K562 (cell line): ENCODE measurements around the gene PDLIM5. TPM values are rescaled to one million over a fixed set of nuclear protein-coding genes. Genes with fewer than 3 reads are reported as not detected.

Source experiments
- ATAC-seq: fragments of 200-7000 bp; cut with Tn5 transposase; 3 replicates; pipeline ENCODE4 v1.9.1; 2020; ENCODE audit warnings: moderate library complexity
- BruUV-seq: library from RNA; stranded (reverse); fragments of 400-500 nt; replicated peaks from 2 replicates; lab custom pipeline; 2021; lab: Mats Ljungman, UMichigan
- CTCF ChIA-PET: fragments of 300-600 bp; formaldehyde crosslinking; extraction: SDS; loops from one replicate; lab custom pipeline; 2021; ENCODE audit warnings: low intra/inter-chr PET ratio; lab: Yijun Ruan, JAX
- POLR2A ChIA-PET: fragments of 300-600, 350-650 bp; sonication (Branson Sonifier 250); formaldehyde crosslinking; extraction: SDS; loops from one replicate; lab custom pipeline; 2021; ENCODE audit warnings: antibody characterized with exemption, inconsistent platforms; lab: Yijun Ruan, JAX
- DNase-seq, 4 experiments: peaks; one replicate each; pipeline versions ENCODE4 v3.0.0 to v3.0.0-alpha.2; 2011 to 2018; ENCODE audit warnings: low spot score in 3 of 4, mixed read lengths in 3 of 4; ENCODE audit errors: extremely low read depth in 1 of 4
- FAIRE-seq: peaks from 2 replicates; lab custom pipeline; 2011; peaks lifted over from hg19 to GRCh38; lab: Jason Lieb, UNC
- H2AFZ ChIP-seq: 2 replicates; pipeline ENCODE4 v1.6.0; 2011; ENCODE audit warnings: low read depth, low read length, control low read depth, inconsistent platforms
- H3K27ac ChIP-seq: fragments of 200-600 bp; 3 replicates; pipeline ENCODE4 v1.8.0; 2011; ENCODE audit warnings: low read depth, mild to moderate bottlenecking, control low read depth, inconsistent platforms, low read length, moderate library complexity, mixed read lengths; ENCODE audit errors: extremely low read depth
- H3K27me3 ChIP-seq, 2 experiments: fragments of 300-600 bp in 1 of 2; 2 replicates in 1 of 2; 3 replicates in 1 of 2; pipeline versions ENCODE4 v1.6.0 to v1.8.0; 2011; ENCODE audit warnings: inconsistent platforms in 2 of 2, low read length in 2 of 2, mild to moderate bottlenecking in 1 of 2, mixed read lengths in 1 of 2, moderate library complexity in 1 of 2; ENCODE audit not compliant: control insufficient read depth in 2 of 2, insufficient read depth in 2 of 2
- H3K36me3 ChIP-seq: fragments of 300-600 bp; 3 replicates; pipeline ENCODE4 v1.8.0; 2011; ENCODE audit warnings: mild to moderate bottlenecking, low read length, inconsistent platforms; ENCODE audit not compliant: control insufficient read depth, insufficient read depth
- H3K4me1 ChIP-seq, 2 experiments: fragments of 200-600 bp in 1 of 2; replicated peaks in 1 of 2; 2 replicates in 1 of 2; 3 replicates in 1 of 2; pipeline versions ENCODE4 v1.5.1 to v1.8.0; 2011; ENCODE audit warnings: inconsistent platforms in 2 of 2, low read length in 2 of 2, mild to moderate bottlenecking in 1 of 2, mixed read lengths in 1 of 2, moderate library complexity in 1 of 2; ENCODE audit not compliant: control insufficient read depth in 2 of 2, insufficient read depth in 2 of 2
- H3K4me2 ChIP-seq: 2 replicates; pipeline ENCODE4 v1.6.1; 2011; ENCODE audit warnings: low read length, control low read depth, inconsistent platforms, mixed read lengths; ENCODE audit not compliant: insufficient read depth
- H3K4me3 ChIP-seq: fragments of 200-600 bp; sonication (generic), shearing (Covaris generic); 2 replicates; pipeline ENCODE4 v1.5.1; 2016; ENCODE audit warnings: control low read depth, inconsistent platforms
- H3K79me2 ChIP-seq: fragments of 200-600 bp; 3 replicates; pipeline ENCODE4 v1.8.0; 2011; ENCODE audit warnings: low read length, inconsistent platforms; ENCODE audit not compliant: control insufficient read depth, insufficient read depth
- H3K9ac ChIP-seq, 2 experiments: 2 replicates each; pipeline versions ENCODE4 v1.6.0 to v1.6.1; 2011; ENCODE audit warnings: low read depth in 2 of 2, low read length in 2 of 2, control low read depth in 1 of 2, inconsistent platforms in 1 of 2, mild to moderate bottlenecking in 1 of 2, mixed read lengths in 1 of 2; ENCODE audit not compliant: insufficient read depth in 1 of 2
- H3K9me1 ChIP-seq: one replicate; pipeline ENCODE4 v1.6.0; 2011; ENCODE audit warnings: inconsistent platforms, mild to moderate bottlenecking, low read length, moderate library complexity; ENCODE audit not compliant: control insufficient read depth, insufficient read depth
- H3K9me3 ChIP-seq: replicated peaks from 2 replicates; pipeline ENCODE4 v1.5.1; 2011; ENCODE audit warnings: low read depth, low read length, inconsistent platforms; ENCODE audit not compliant: control insufficient read depth, insufficient read depth
- H4K20me1 ChIP-seq: replicated peaks from 2 replicates; pipeline ENCODE4 v1.6.1; 2011; ENCODE audit warnings: low read length, inconsistent platforms, mixed read lengths; ENCODE audit not compliant: control insufficient read depth, insufficient read depth
- ARID2 ChIP-seq: fragments of 450-650 bp; IDR thresholded peaks from 2 replicates; pipeline ENCODE4 v1.6.1; 2017; ENCODE audit warnings: antibody characterized with exemption, mild to moderate bottlenecking
- BDP1 ChIP-seq: IDR thresholded peaks from 3 replicates; pipeline ENCODE4 v1.6.1; 2011; ENCODE audit not compliant: insufficient read length, insufficient read depth
- CBFA2T3 ChIP-seq: fragments of 450-650 bp; IDR thresholded peaks from 2 replicates; pipeline ENCODE4 v1.6.1; 2017
- CC2D1A ChIP-seq: fragments of 450-650 bp; IDR thresholded peaks from 2 replicates; pipeline ENCODE4 v1.6.1; 2017; ENCODE audit warnings: mild to moderate bottlenecking
- DPF2 ChIP-seq: fragments of 450-650 bp; IDR thresholded peaks from 2 replicates; pipeline ENCODE4 v1.6.1; 2016
- ELF4 ChIP-seq: fragments of 450-650 bp; formaldehyde crosslinking; IDR thresholded peaks from 2 replicates; pipeline ENCODE4 v1.4.0; 2022; ENCODE audit warnings: missing genetic modification characterization
- EP300 ChIP-seq: IDR thresholded peaks from 2 replicates; pipeline ENCODE4 v1.6.1; 2012; ENCODE audit warnings: low read length, improper control_type of control experiment
- KDM1A ChIP-seq, 2 experiments: fragments of 450-650 bp; IDR thresholded peaks; 2 replicates each; pipeline ENCODE4 v1.6.1; 2016; ENCODE audit warnings: mild to moderate bottlenecking in 2 of 2
- MAZ ChIP-seq, 2 experiments: fragments of 450-650 bp in 1 of 2; sonication (generic) in 1 of 2; formaldehyde crosslinking; IDR thresholded peaks in 1 of 2; conservative IDR thresholded peaks in 1 of 2; 2 replicates each; pipeline versions ENCODE4 v1.4.0 to v1.5.0; 2020; ENCODE audit warnings: mild to moderate bottlenecking in 1 of 2, missing genetic modification reagents in 1 of 2
- MBD1 ChIP-seq: fragments of 250-450 bp; sonication (Bioruptor Pico); IDR thresholded peaks from 2 replicates; pipeline ENCODE4 v1.8.0; 2022; ENCODE audit warnings: inconsistent platforms
- NCOR1 ChIP-seq: fragments of 450-650 bp; IDR thresholded peaks from 2 replicates; pipeline ENCODE4 v1.6.1; 2016; ENCODE audit warnings: mild to moderate bottlenecking, moderate library complexity
- POLR2AphosphoS5 ChIP-seq: IDR thresholded peaks from 2 replicates; pipeline ENCODE4 v1.6.1; 2011; ENCODE audit warnings: mild to moderate bottlenecking, low read depth, low read length, moderate library complexity; ENCODE audit not compliant: control insufficient read depth, insufficient read depth
- SMARCA4 ChIP-seq: fragments of 450-650 bp; IDR thresholded peaks from 2 replicates; pipeline ENCODE4 v1.6.1; 2016
- STAT5A ChIP-seq: IDR thresholded peaks from 2 replicates; pipeline ENCODE4 v1.6.1; 2012; ENCODE audit warnings: low read length, inconsistent platforms, borderline replicate concordance
- TCF3 ChIP-seq: sonication (generic); formaldehyde crosslinking; IDR thresholded peaks from 2 replicates; pipeline ENCODE4 v1.4.0; 2020; ENCODE audit warnings: mild to moderate bottlenecking, missing genetic modification reagents
- TEAD4 ChIP-seq, 2 experiments: sonication (generic) in 1 of 2; formaldehyde crosslinking in 1 of 2; IDR thresholded peaks; 2 replicates each; pipeline versions ENCODE4 v1.6.1 to v1.8.0; 2012 to 2022; ENCODE audit warnings: borderline replicate concordance in 1 of 2, inconsistent platforms in 1 of 2, low read length in 1 of 2, mild to moderate bottlenecking in 1 of 2, missing genetic modification reagents in 1 of 2
- TFAP4 ChIP-seq: sonication (generic); formaldehyde crosslinking; IDR thresholded peaks from 2 replicates; pipeline ENCODE4 v1.8.0; 2022; ENCODE audit warnings: missing genetic modification reagents, mild to moderate bottlenecking, moderate library complexity, borderline replicate concordance
- TSC22D4 ChIP-seq: fragments of 450-650 bp; IDR thresholded peaks from 2 replicates; pipeline ENCODE4 v1.6.1; 2016; ENCODE audit warnings: missing genetic modification characterization, missing biosample characterization, control low read depth
- ZNF316 ChIP-seq: fragments of 450-650 bp; IDR thresholded peaks from 2 replicates; pipeline ENCODE4 v1.6.1; 2016
- ZSCAN32 ChIP-seq: fragments of 450-650 bp; formaldehyde crosslinking; IDR thresholded peaks from 2 replicates; pipeline ENCODE4 v1.4.0; 2020; ENCODE audit warnings: mild to moderate bottlenecking, moderate library complexity
- WGBS: fragments of 100-300 bp; shearing (Covaris generic); methylation state at CpG from one replicate; pipeline ENCODE4 v1.1.6; 2016; ENCODE audit warnings: low coverage, mixed read lengths; ENCODE audit not compliant: insufficient coverage; ENCODE audit errors: missing lambda C conversion rate; 5-methylcytosine and 5-hydroxymethylcytosine counted together
- in situ Hi-C: fragments of 300-500 bp; cut with MboI; formaldehyde crosslinking; loops from 4 replicates; pipeline ENCODE4 v1.15.0; 2018; ENCODE audit warnings: inconsistent platforms, mixed read lengths
- intact Hi-C: fragments of 100-400 bp; cut with micrococcal nuclease; formaldehyde crosslinking; loops from 2 replicates; pipeline ENCODE4 v1.14.2; 2022
- polyA plus RNA-seq, 8 experiments: library from polyadenylated mRNA; depleted of rRNA in 4 of 8; stranded (reverse) in 5 of 8; unstranded in 3 of 8; fragments of >200 nt; fragmentation: Nextera tagmentation in 2 of 8; fragmentation: Illumina TruSeq in 1 of 8; extraction: Ambion mirVana in 2 of 8; extraction: Trizol in 1 of 8; gene quantifications; 2 replicates each; pipeline versions ENCODE4 v1.2.1 to v1.2.3, GENCODE V29; 2011 to 2014; ENCODE audit warnings: inconsistent platforms in 1 of 8, missing spikeins in 1 of 8
- total RNA-seq, 7 experiments: library from RNA; depleted of rRNA in 6 of 7; stranded (reverse); fragments of >200 nt in 6 of 7; fragmentation: Illumina TruSeq in 2 of 7; extraction: Trizol in 2 of 7; gene quantifications; 2 replicates each; pipeline versions ENCODE4 v1.2.1 to v1.2.3, GENCODE V29; 2011 to 2021; ENCODE audit warnings: low replicate concordance in 1 of 7

The PDLIM5 gene
- total and polyA plus RNA-seq, 9 of the 15 experiments (the other 6 are each of a cell fraction or from before 2014, with no cell fraction given): 36.9 to 127 (median 62.5) TPM

GRCh38 chr4:94406668-94407437, 44.9 kb upstream of the PDLIM5 start:
- DNase-seq (peak; percentile 39 to 88 (median 48)), FAIRE-seq (peak; percentile 85), ATAC-seq (peak; percentile 86)
- ChIA-PET CTCF (interaction anchor here (0.7 to 2.2 kb wide), 3 partner anchors 144 to 193 kb away, joined by 4 to 14 read pairs (median 4); no protein-coding TSS in a partner anchor), POLR2A (interaction anchor here (0.8 kb wide), 1 partner anchor 167 kb away, joined by 3 read pairs; no protein-coding TSS in a partner anchor)
- Histone ChIP-seq H4K20me1 (no peaks in the 10 kb centered on the region), H3K4me1 (peaks cover 4 to 18% of the 10 kb centered on the region in 2 experiments; a peak in 2 of 5 replicates), H3K9me1 (no peaks in the 10 kb centered on the region), H3K36me3 (no peaks in the 10 kb centered on the region), H3K9me3 (no peaks in the 10 kb centered on the region), H3K27me3 (no peaks in the 10 kb centered on the region), H3K9ac (peak overlapping the region in 1 of 2 experiments; percentile 30; a peak in 1 of 4 replicates), H3K4me3 (peak overlapping the region; percentile 14; the same call in 1 of the 2 replicates), H3K4me2 (peak overlapping the region; percentile 70), H2AFZ (peak overlapping the region; percentile 64; the same call in 1 of the 2 replicates), H3K27ac (peak overlapping the region; percentile 35; the same call in 2 of the 3 replicates), H3K79me2 (no peaks in the 10 kb centered on the region)
- BruUV-seq: no TSS peak
- intact Hi-C loops (loop anchor here (1.0 to 5.0 kb wide), 5 partner anchors 46 to 189 kb away; no protein-coding TSS in a partner anchor), in situ Hi-C loops (no loop called here)
- under 1% methylated on average over 10 of the region's 10 CpGs for WGBS
- peak in 1 of 2 experiments; percentile 15; a peak in 2 of 4 replicates for TF ChIP-seq KDM1A (IDR thresholded peaks at IDR 0.05)
- TF ChIP-seq STAT5A: peak; percentile 62
- peak; percentile 82 for TF ChIP-seq CBFA2T3
- TF ChIP-seq ELF4 (CRISPR knock-in tag): no peak
- peak; percentile 62 for TF ChIP-seq ARID2
- peak; percentile 64 for TF ChIP-seq TEAD4 (IDR thresholded peaks at IDR 0.05; ENCODE audit: low read length)
- TF ChIP-seq TEAD4 (CRISPR knock-in tag; IDR thresholded peaks at IDR 0.05; ENCODE audit: borderline replicate concordance): no peak
- TF ChIP-seq TCF3 (CRISPR knock-in tag): peak; percentile 81
- peak; percentile 47; the same call in 1 of the 2 replicates for TF ChIP-seq POLR2AphosphoS5
- no peak for TF ChIP-seq TSC22D4 (tag)
- TF ChIP-seq SMARCA4: peak; percentile 55
- peak; percentile 68; the same call in 1 of the 2 replicates for TF ChIP-seq EP300
- 0 out of 2 replicates have a peak, but pooled peaks have one; percentile 49 for TF ChIP-seq CC2D1A
- 0 out of 2 replicates have a peak, but pooled peaks have one; percentile 61 for TF ChIP-seq MBD1
- peak in 1 of 2 experiments; percentile 33; a peak in 1 of 4 replicates for TF ChIP-seq MAZ (CRISPR knock-in tag; conservative IDR thresholded peaks at IDR 0.05 in 1 of 2, IDR thresholded peaks at IDR 0.05 in 1 of 2)
- no peak for TF ChIP-seq TFAP4 (CRISPR knock-in tag)
- no peak for TF ChIP-seq ZSCAN32
- TF ChIP-seq NCOR1: peak; percentile 41
- TF ChIP-seq DPF2: peak; percentile 68
- no peak for TF ChIP-seq BDP1
- TF ChIP-seq ZNF316: peak; percentile 38; the same call in 1 of the 2 replicates
